ENCODE results near the gene SNAP25. TPM values are rescaled to one million over a fixed set of nuclear protein-coding genes. Genes with fewer than 3 reads are reported as not detected.

Gene SNAP25
- total RNA-seq, 2 donors from 2014 or later: 0.11 TPM; not detected in 1

GRCh38 chr20:10280018-10280908, 61.6 kb downstream of the SNAP25 start:
- H3K36me3 Mint-ChIP-seq (ENCODE audit: low read depth): no peaks in the 10 kb centered on the region
- Histone ChIP-seq H3K9ac (ENCODE audit: extremely low read depth, low read length, poor library complexity, severe bottlenecking) (no peak overlapping the region), H3K27ac (ENCODE audit: low read depth, low read length) (no peak overlapping the region), H3K36me3 (ENCODE audit: control insufficient read depth, insufficient read depth, low read length) (no peaks in the 10 kb centered on the region), H3K9me3 (ENCODE audit: control insufficient read depth, low read length) (no peaks in the 10 kb centered on the region), H3K4me1 (ENCODE audit: control insufficient read depth, insufficient read depth, low read length) (peaks cover 5% of the 10 kb centered on the region), H3K4me3 (ENCODE audit: low read length) (peak overlapping the region; percentile 4), H3K27me3 (ENCODE audit: control insufficient read depth, insufficient read depth, low read length, poor library complexity, severe bottlenecking) (no peaks in the 10 kb centered on the region)
- no peak for TF ChIP-seq CTCF (conservative IDR thresholded peaks at IDR 0.05)
- no peak overlapping the region for H3K4me3 Mint-ChIP-seq
- peaks cover 41% of the 10 kb centered on the region for H3K4me1 Mint-ChIP-seq
- 0 to 40% methylated on average over 1 to 5 of the region's 5 CpGs for whole genome bisulfite sequencing, 2 experiments (ENCODE audit: insufficient coverage in 1 of 2, insufficient read length in 1 of 2)
- no peak for DNase-seq
- H3K27ac Mint-ChIP-seq: no peak overlapping the region
- no peaks in the 10 kb centered on the region for H3K27me3 Mint-ChIP-seq (ENCODE audit: insufficient read depth)
- H3K9me3 Mint-ChIP-seq: no peaks in the 10 kb centered on the region

GRCh38 chr20:10281911-10282310, 63.3 kb downstream of the SNAP25 start:
- TF ChIP-seq CTCF (conservative IDR thresholded peaks at IDR 0.05): no peak
- Histone ChIP-seq H3K36me3 (ENCODE audit: control insufficient read depth, insufficient read depth, low read length) (no peaks in the 10 kb centered on the region), H3K27ac (ENCODE audit: low read depth, low read length) (no peak overlapping the region), H3K9ac (ENCODE audit: extremely low read depth, low read length, poor library complexity, severe bottlenecking) (no peak overlapping the region), H3K27me3 (ENCODE audit: control insufficient read depth, insufficient read depth, low read length, poor library complexity, severe bottlenecking) (no peaks in the 10 kb centered on the region), H3K4me1 (ENCODE audit: control insufficient read depth, insufficient read depth, low read length) (peaks cover 5% of the 10 kb centered on the region), H3K9me3 (ENCODE audit: control insufficient read depth, low read length) (no peaks in the 10 kb centered on the region), H3K4me3 (ENCODE audit: low read length) (no peak overlapping the region)
- no peak overlapping the region for H3K27ac Mint-ChIP-seq
- H3K36me3 Mint-ChIP-seq (ENCODE audit: low read depth): no peaks in the 10 kb centered on the region
- DNase-seq: no peak
- no peaks in the 10 kb centered on the region for H3K9me3 Mint-ChIP-seq
- H3K4me1 Mint-ChIP-seq: peaks cover 43% of the 10 kb centered on the region
- no peaks in the 10 kb centered on the region for H3K27me3 Mint-ChIP-seq (ENCODE audit: insufficient read depth)
- no peak overlapping the region for H3K4me3 Mint-ChIP-seq
- WGBS, 2 experiments (ENCODE audit: insufficient coverage in 1 of 2, insufficient read length in 1 of 2): 95% methylated on average over 2 of the region's 2 CpGs; no CpG with 5 or more reads in 1 of the 2 experiments

- peaks cover 34% of the 10 kb centered on the region for H3K4me1 Mint-ChIP-seq
- Histone ChIP-seq H3K4me3 (ENCODE audit: low read length) (no peak overlapping the region), H3K9ac (ENCODE audit: extremely low read depth, low read length, poor library complexity, severe bottlenecking) (no peak overlapping the region), H3K9me3 (ENCODE audit: control insufficient read depth, low read length) (no peaks in the 10 kb centered on the region), H3K27ac (ENCODE audit: low read depth, low read length) (no peak overlapping the region), H3K4me1 (ENCODE audit: control insufficient read depth, insufficient read depth, low read length) (no peaks in the 10 kb centered on the region), H3K27me3 (ENCODE audit: control insufficient read depth, insufficient read depth, low read length, poor library complexity, severe bottlenecking) (no peaks in the 10 kb centered on the region), H3K36me3 (ENCODE audit: control insufficient read depth, insufficient read depth, low read length) (no peaks in the 10 kb centered on the region)
- no peak overlapping the region for H3K27ac Mint-ChIP-seq
- H3K4me3 Mint-ChIP-seq: no peak overlapping the region
- no peak for TF ChIP-seq CTCF (conservative IDR thresholded peaks at IDR 0.05)
- 84 to 92% methylated on average over 2 to 4 of the region's 4 CpGs for WGBS, 2 experiments (ENCODE audit: insufficient coverage in 1 of 2, insufficient read length in 1 of 2)
- no peaks in the 10 kb centered on the region for H3K36me3 Mint-ChIP-seq (ENCODE audit: low read depth)
- no peaks in the 10 kb centered on the region for H3K27me3 Mint-ChIP-seq (ENCODE audit: insufficient read depth)
- DNase-seq: no peak
- no peaks in the 10 kb centered on the region for H3K9me3 Mint-ChIP-seq
Measured at GRCh38 chr20:10282979-10283456, 64.4 kb downstream of the SNAP25 start.

Data from endodermal cell (in vitro differentiated cells).